ENCODE data around the gene VIM.

VIM gene

GRCh38 chr10:17241611-17242333 lies 13.7 kb downstream of the VIM start:
- no peaks in the 10 kb centered on the region for H3K4me1 ChIP-seq (ENCODE audit: control insufficient read depth in 1 of 2, insufficient read depth in 1 of 2, low read depth in 1 of 2, low read length in 1 of 2)
- no peaks in the 10 kb centered on the region for H3K27me3 ChIP-seq
- peaks cover 7% of the 10 kb centered on the region for H3K9me3 ChIP-seq
- H3K36me3 ChIP-seq, result peaks cover 21% of the 10 kb centered on the region
- no peak overlapping the region for H3K4me3 ChIP-seq (ENCODE audit: low read depth in 1 of 2, low read length in 1 of 2)
- no peak for TF ChIP-seq CTCF (IDR thresholded peaks at IDR 0.05)
- H3K27ac ChIP-seq, result no peak overlapping the region

GRCh38 chr10:17244700-17245365 lies 16.8 kb downstream of the VIM start:
- Histone ChIP-seq H3K4me1 (ENCODE audit: control insufficient read depth in 1 of 2, insufficient read depth in 1 of 2, low read depth in 1 of 2, low read length in 1 of 2) (no peaks in the 10 kb centered on the region), H3K27ac (no peak overlapping the region), H3K9me3 (no peaks in the 10 kb centered on the region), H3K4me3 (ENCODE audit: low read depth in 1 of 2, low read length in 1 of 2) (no peak overlapping the region), H3K27me3 (no peaks in the 10 kb centered on the region), H3K36me3 (no peaks in the 10 kb centered on the region)
- TF ChIP-seq CTCF (IDR thresholded peaks at IDR 0.05), result no peak

GRCh38 chr10:17247210-17247609 lies 19.2 kb downstream of the VIM start:
- Histone ChIP-seq H3K4me3 (ENCODE audit: low read depth in 1 of 2, low read length in 1 of 2) (no peak overlapping the region), H3K36me3 (no peaks in the 10 kb centered on the region), H3K4me1 (ENCODE audit: control insufficient read depth in 1 of 2, insufficient read depth in 1 of 2, low read depth in 1 of 2, low read length in 1 of 2) (no peaks in the 10 kb centered on the region), H3K27me3 (no peaks in the 10 kb centered on the region), H3K27ac (no peak overlapping the region), H3K9me3 (no peaks in the 10 kb centered on the region)
- TF ChIP-seq CTCF (IDR thresholded peaks at IDR 0.05), result no peak

GRCh38 chr10:17248964-17249363 lies 20.9 kb downstream of the VIM start:
- H3K4me1 ChIP-seq (ENCODE audit: control insufficient read depth in 1 of 2, insufficient read depth in 1 of 2, low read depth in 1 of 2, low read length in 1 of 2), result no peaks in the 10 kb centered on the region
- no peak overlapping the region for H3K4me3 ChIP-seq (ENCODE audit: low read depth in 1 of 2, low read length in 1 of 2)
- TF ChIP-seq CTCF (IDR thresholded peaks at IDR 0.05), result no peak
- no peaks in the 10 kb centered on the region for H3K36me3 ChIP-seq
- H3K27ac ChIP-seq, result no peak overlapping the region
- H3K9me3 ChIP-seq, result no peaks in the 10 kb centered on the region
- no peaks in the 10 kb centered on the region for H3K27me3 ChIP-seq

GRCh38 chr10:17249820-17250219 lies 21.8 kb downstream of the VIM start:
- Histone ChIP-seq H3K4me1 (ENCODE audit: control insufficient read depth in 1 of 2, insufficient read depth in 1 of 2, low read depth in 1 of 2, low read length in 1 of 2) (peaks cover 0 to under 1% of the 10 kb centered on the region in 2 experiments), H3K27me3 (no peaks in the 10 kb centered on the region), H3K36me3 (no peaks in the 10 kb centered on the region), H3K27ac (no peak overlapping the region), H3K9me3 (no peaks in the 10 kb centered on the region), H3K4me3 (ENCODE audit: low read depth in 1 of 2, low read length in 1 of 2) (no peak overlapping the region)
- no peak for TF ChIP-seq CTCF (IDR thresholded peaks at IDR 0.05)

All from neutrophil (primary cell).